ENCODE results near the gene PLCH1.
A peak's percentile ranks its signal among the peaks of the same experiment; 100 is the strongest.

PLCH1 gene

DNA sequence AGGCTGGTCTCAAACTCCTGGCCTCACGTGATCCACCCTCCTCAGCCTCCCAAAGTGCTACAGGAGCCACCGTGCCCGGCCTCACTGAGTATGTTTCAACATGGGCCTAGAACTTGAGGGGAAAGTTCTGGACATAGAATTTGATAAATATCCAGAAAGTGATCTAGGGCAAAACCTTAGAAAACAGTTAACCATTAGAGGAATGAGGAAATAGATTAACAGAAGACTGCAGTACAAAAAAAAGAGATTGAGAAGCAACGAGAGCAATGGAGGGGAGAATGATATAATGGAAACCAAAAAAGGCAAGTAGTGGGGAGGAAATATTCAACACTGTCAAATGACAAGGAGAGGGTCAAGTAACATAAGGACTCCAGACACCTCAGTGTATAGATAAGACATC is 191.5 kb downstream of the PLCH1 start:
- no peak overlapping the region for H3K4me3 ChIP-seq (ENCODE audit: low read length)
- TF ChIP-seq CTCF (conservative IDR thresholded peaks at IDR 0.05; ENCODE audit: low read depth, low read length): no peak
- no peak for DNase-seq (ENCODE audit: low read depth)

- TF ChIP-seq CTCF (conservative IDR thresholded peaks at IDR 0.05; ENCODE audit: low read depth, low read length): no peak
- DNase-seq (ENCODE audit: low read depth): no peak
- no peak overlapping the region for H3K4me3 ChIP-seq (ENCODE audit: low read length)
Measured at GRCh38 chr3:155550391-155550790, 194.5 kb downstream of the PLCH1 start.

DNA sequence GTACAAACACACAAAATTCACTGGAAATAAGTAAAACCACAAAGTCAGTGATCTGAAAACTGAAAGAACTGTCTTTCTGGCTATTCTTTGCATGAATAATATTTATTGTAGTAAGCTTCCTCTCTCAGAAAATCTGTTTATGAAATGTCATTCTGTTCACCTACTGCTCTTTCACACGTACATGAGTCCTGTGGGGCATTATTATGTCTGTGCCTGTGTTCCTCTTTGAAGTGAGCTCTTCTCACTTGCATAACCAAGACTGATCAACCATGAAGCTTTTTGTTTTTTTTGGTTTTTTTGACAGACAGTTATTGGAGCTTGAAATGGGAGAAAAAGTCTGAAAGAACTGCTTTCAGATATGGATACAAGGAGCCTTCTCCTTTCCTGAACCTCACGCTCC is 195.8 kb downstream of the PLCH1 start:
- DNase-seq (ENCODE audit: low read depth): no peak
- no peak for TF ChIP-seq CTCF (conservative IDR thresholded peaks at IDR 0.05; ENCODE audit: low read depth, low read length)

DNA sequence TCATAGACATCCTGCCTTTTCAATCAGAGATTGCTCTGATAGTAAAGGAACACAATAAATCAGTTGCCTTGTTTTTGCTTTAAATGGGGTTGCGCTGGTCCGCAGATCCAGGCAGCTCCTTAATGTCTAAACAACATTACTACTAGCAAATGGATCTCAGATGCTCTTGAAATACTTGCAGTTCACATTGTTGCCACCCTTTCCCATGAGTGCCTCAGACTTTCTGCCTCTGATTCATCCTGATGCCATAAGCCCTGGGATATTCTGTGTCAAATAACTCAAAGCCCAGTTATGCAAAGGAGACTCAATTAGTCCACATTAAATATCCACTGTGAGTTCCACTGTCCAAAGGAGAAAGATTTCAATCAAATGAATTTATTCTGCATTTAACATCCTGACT is 196.7 kb downstream of the PLCH1 start:
- no peak for TF ChIP-seq CTCF (conservative IDR thresholded peaks at IDR 0.05; ENCODE audit: low read depth, low read length)
- DNase-seq (ENCODE audit: low read depth): peak; percentile 41
- H3K4me3 ChIP-seq (ENCODE audit: low read length): no peak overlapping the region

More for the DNA sequence above, 195.8 kb downstream of the PLCH1 start:
- no peak overlapping the region for H3K4me3 ChIP-seq (ENCODE audit: low read length)

DNA sequence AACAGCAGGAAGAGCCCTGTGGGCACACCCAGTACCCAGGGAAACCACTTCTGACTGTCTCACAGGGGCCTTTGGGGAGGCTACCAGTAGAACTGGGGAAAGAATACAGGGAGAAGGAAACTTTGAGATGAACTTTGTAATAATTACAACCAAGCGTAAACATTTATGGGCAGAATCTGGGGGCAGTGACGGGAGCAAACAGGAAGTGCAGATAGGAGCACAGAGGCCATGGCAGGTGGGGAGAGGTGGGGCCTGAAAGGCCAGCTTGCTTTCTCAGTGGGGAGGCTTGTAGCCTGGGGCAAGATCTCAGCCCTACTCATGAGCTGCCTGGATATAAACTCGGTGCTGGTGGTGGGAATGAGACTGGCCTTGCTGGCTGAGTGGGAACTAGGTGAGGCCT is 209.8 kb downstream of the PLCH1 start:
- no peak for TF ChIP-seq CTCF (conservative IDR thresholded peaks at IDR 0.05; ENCODE audit: low read depth, low read length)
- H3K4me3 ChIP-seq (ENCODE audit: low read length): no peak overlapping the region
- DNase-seq (ENCODE audit: low read depth): no peak

DNA sequence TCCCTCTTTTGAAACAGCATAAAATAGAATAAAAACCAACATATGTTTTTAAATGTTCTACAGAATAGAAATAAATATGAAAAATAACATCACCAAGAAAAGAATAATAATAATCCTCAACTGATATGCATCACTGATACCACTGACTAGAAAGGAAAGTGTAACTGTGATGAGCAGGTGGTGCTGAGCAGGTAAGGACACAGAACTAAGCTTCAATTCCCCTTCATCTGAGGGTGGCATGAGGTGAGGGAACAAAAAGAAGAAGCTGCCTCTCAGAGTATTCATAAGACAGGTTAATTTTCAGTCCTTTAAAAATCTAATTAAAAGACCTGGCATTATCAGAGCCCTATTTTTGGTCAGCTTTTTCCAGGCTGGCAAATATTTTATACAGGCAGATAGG is 216.3 kb downstream of the PLCH1 start:
- no peak overlapping the region for H3K4me3 ChIP-seq (ENCODE audit: low read length)
- DNase-seq (ENCODE audit: low read depth): no peak
- no peak for TF ChIP-seq CTCF (conservative IDR thresholded peaks at IDR 0.05; ENCODE audit: low read depth, low read length)

DNA sequence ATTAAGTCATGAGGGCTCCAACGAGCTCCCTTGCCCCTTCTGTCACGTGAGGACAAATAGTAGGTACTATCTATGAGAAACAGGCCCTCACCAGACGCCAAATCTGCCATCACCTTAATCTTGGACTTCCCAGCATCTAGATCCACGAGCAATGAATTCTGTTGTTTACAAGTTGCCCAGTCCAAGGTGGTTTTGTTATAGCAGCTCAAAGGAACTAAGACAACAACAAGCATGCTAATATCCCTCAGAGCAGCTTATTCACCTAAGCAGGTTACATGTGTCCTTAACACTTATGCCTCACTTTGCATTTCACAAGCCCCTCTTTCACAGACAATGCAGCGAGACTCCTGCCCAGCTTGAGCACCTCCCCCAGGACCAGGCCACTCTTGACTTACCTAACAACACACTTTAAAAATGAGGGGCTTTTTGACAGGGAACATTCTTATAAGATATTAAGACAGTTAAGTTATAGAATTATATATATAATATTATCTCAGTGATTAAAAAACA is 219.5 kb downstream of the PLCH1 start:
- no peak for DNase-seq (ENCODE audit: low read depth)
- H3K4me3 ChIP-seq (ENCODE audit: low read length): no peak overlapping the region
- TF ChIP-seq CTCF (conservative IDR thresholded peaks at IDR 0.05; ENCODE audit: low read depth, low read length): no peak
